Right cardiac atrium (tissue), 5 donors: Measurements from ENCODE around the gene SHISA5. TPM values are rescaled to one million over a fixed set of nuclear protein-coding genes. Genes with fewer than 3 reads are reported as not detected.
"Not testable (repeated sequence)": the region's sequence is repeated elsewhere in the genome, so short reads cannot be mapped to it uniquely, and the experiment has no call there.

Source experiments
- ATAC-seq, 2 donors: fragments of 200-7000 bp; cut with Tn5 transposase; one replicate each; pipeline versions ENCODE4 v1.8.0 to v1.9.1; 2020; ENCODE audit warnings: moderate library complexity in 2 of 2, mild to moderate bottlenecking in 1 of 2
- DNase-seq, 3 donors: peaks; one replicate each; pipeline ENCODE4 v3.0.0-alpha.2; 2020
- H3K27ac ChIP-seq: one replicate; pipeline ENCODE4 v1.5.1; 2013; ENCODE audit warnings: mild to moderate bottlenecking, low read length, control low read depth, moderate library complexity
- H3K27me3 ChIP-seq: one replicate; pipeline ENCODE4 v1.6.1; 2013; ENCODE audit not compliant: control insufficient read depth, insufficient read depth
- H3K4me1 ChIP-seq: one replicate; pipeline ENCODE4 v1.6.1; 2013; ENCODE audit warnings: low read length; ENCODE audit not compliant: control insufficient read depth, insufficient read depth
- H3K4me3 ChIP-seq: one replicate; pipeline ENCODE4 v1.5.1; 2013; ENCODE audit warnings: low read length, control low read depth
- H3K9me3 ChIP-seq: one replicate; pipeline ENCODE4 v1.6.1; 2013; ENCODE audit warnings: low read length; ENCODE audit not compliant: control insufficient read depth
- WGBS: extraction: QIAGEN DNeasy Blood & Tissue Kit; methylation state at CpG from one replicate; pipeline ENCODE4 v1.1.7; 2013; 5-methylcytosine and 5-hydroxymethylcytosine counted together
- intact Hi-C, 4 donors: fragments of 100-400 bp; cut with DNase I; formaldehyde crosslinking; loops; one replicate each; pipeline versions ENCODE4 v1.11.0 to v1.14.0; 2022 to 2023
- polyA plus RNA-seq: library from polyadenylated mRNA; stranded (reverse); fragments of 200-250 nt; gene quantifications from one replicate; pipeline ENCODE4 v1.2.3, GENCODE V29; 2013
- total RNA-seq, 4 donors: library from RNA; stranded (reverse); fragmentation: NEBNext Ultra II Directional; extraction: Animal tissue kit (Norgen Biotek cat#: 25700); gene quantifications; one replicate each; pipeline ENCODE4 v1.2.1, GENCODE V29; 2021
- donor health status: healthy with polysubstance abuse.
- donor health status: DM: no; HTN: yes; CAD: no.
- donor health status: DM: no; HTN: no; CAD: no.
- donor health status: DM: no; HTN: yes; CAD: no; lungs with severe emphysema.
- donor health status: DM: yes; HTN: yes; CAD: no.

Gene SHISA5
- total and polyA plus RNA-seq, 5 donors: 57.0 to 93.1 (median 74.4) TPM

DNA sequence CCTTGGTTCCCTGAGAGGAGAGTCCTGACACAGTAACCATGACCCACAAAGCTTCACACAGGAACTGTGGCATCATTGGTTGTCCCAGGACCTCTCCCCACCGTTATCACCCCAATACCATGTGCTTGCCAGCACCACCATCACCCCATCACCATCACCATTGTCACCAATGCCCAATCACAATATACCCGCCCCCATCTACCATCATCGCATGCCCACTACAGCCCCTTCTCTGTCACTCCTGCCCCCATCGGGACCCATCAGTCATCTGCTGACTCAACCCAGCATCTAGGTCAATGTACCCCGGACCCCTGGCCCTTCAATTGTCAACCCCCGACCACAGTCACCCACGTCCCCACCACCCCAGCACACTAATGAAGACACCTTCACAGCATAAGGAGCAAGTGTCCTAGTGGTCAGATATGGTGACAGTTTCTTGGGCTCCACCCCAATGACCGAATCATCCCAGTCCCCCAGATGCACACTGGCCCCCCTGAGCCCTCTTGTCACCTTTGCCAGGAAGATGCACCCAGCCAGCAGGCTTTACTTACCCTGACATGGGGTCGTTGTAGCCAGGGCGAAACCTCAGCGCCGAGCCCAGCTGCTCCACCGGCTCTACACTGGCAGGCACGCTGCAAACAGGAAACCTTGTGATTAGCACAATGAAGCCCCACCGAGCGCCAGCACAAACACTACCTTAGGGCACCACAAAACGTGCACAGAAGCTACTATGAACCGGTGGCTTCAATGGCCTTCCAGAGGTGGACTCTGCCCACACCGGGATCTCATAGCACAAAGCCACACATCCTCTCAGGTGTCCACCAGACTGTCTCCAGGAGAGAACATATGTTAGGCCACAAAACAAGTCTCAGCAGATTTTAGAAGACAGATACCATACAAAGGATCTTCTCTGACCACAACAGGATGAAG, 25.1 kb downstream of the SHISA5 start:
- peak in 1 of 2 donors; percentile 10 for ATAC-seq
- WGBS: 79% methylated on average over 19 of the region's 19 CpGs
- no peaks in the 10 kb centered on the region for H3K9me3 ChIP-seq
- peaks cover 2% of the 10 kb centered on the region for H3K4me1 ChIP-seq
- intact Hi-C loops: no loop called here
- no peak overlapping the region for H3K4me3 ChIP-seq
- no peak overlapping the region for H3K27ac ChIP-seq
- no peak for DNase-seq
- no peaks in the 10 kb centered on the region for H3K27me3 ChIP-seq

DNA sequence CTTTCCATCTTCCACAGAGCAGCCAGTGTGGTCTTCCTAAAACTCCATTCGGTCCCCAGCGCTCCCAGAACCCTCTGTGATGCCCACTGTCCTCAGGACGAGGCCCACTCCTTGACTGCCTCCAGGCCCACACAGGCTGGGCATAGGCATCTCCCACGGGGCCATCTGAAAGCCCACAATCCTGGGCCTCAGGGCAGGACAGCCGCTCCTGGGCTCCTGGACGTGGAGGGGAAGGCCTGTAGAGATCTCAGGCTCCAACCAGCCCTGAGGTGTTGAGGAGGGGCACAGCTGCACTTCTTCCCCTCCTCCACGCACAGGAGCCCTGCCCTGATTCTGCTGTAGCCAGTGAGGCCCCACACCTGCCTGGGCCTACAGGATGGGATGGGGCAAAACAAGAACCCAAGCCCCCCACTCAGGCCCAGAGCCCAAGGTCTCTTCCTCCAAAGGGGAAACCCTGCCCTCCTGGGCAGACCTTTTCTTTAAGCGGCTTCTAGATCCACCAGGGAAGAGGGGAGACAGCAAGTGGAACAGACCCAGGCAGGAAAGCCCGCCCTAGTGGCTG, 25.9 kb downstream of the SHISA5 start:
- no peaks in the 10 kb centered on the region for H3K9me3 ChIP-seq
- intact Hi-C loops: no loop called here
- DNase-seq (no peak), ATAC-seq (no peak)
- H3K27me3 ChIP-seq: no peaks in the 10 kb centered on the region
- 76% methylated on average over 9 of the region's 9 CpGs for WGBS
- H3K4me1 ChIP-seq: peaks cover 6% of the 10 kb centered on the region
- H3K4me3 ChIP-seq: no peak overlapping the region
- H3K27ac ChIP-seq: no peak overlapping the region

DNA sequence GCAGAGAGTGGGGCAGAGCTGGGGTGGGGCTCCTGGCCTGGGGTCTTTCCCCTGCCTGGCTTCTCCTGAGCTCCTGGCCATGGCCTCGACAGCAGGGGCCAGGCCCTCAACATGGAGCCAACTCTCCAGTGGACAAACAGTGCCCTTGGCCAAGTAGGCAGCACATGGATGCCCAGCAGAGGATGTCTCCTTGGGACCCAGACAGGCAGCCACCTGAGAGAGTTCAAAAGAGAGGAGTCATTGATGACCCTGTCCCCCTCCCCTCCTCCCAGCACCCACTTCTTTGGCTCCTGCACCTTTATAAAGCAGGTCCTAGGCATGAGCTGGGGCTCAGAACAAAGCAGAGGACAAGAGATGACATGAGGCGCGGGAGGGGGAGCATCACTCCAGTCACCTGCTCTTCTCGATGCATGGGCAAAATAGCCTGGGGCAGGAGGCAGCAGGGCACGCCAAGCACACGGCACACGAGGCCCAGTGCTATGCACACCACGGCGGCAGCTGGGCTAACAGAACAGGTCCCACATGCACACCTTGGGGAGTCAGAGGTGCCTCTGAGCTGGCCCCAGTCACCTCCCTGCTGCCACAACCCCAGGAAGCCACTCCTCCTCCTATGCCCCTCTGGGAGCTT, 27.4 kb downstream of the SHISA5 start:
- DNase-seq: no peak
- Histone ChIP-seq H3K4me3 (no peak overlapping the region), H3K9me3 (no peaks in the 10 kb centered on the region), H3K27ac (no peak overlapping the region), H3K4me1 (peaks cover 6% of the 10 kb centered on the region), H3K27me3 (no peaks in the 10 kb centered on the region)
- no peak for ATAC-seq
- WGBS: 92% methylated on average over 9 of the region's 9 CpGs
- intact Hi-C loops: no loop called here

DNA sequence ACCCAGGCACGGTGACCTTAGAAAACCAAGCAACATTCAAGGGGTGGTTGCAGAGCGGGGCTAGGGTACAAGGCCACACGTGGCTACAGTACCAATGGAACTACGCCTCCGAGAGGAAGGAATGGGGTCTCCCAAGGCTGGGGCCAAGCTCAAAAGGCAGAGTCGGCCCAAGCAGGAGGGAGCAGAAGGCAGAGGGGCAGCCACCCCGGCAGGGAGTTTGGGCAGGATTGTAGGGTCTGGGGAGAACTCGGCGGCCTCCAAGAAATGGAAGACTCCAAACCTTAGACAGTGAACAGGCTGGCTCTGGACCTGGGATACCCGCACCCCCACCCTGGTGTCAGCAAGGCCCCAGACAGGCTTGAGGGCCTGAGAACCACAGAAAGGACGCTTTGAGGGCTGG, 28.8 kb downstream of the SHISA5 start:
- DNase-seq: no peak
- Histone ChIP-seq H3K4me3 (no peak overlapping the region), H3K27me3 (no peaks in the 10 kb centered on the region), H3K9me3 (no peaks in the 10 kb centered on the region), H3K27ac (no peak overlapping the region), H3K4me1 (peaks cover 6% of the 10 kb centered on the region)
- intact Hi-C loops: no loop called here
- WGBS: 81% methylated on average over 11 of the region's 11 CpGs
- no peak for ATAC-seq

DNA sequence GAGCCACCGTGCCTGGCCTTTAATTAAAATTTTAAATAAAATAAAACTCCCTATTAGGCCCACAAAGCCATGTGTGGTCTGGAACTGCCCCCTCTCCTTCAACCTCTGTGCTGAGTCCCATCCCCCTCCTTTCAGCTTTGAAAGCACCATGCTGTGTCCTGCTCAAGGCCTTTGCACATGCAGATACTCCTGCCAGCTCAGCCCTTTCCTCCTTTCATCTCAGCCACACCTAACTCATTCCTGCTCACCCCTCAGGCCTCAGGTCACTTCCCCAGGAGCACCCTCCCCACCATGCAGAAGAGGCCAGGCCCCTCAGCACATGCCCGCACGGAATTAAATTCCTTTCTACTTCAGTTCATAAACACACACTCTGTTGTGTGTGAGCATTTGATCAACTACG, 29.4 kb downstream of the SHISA5 start:
- no peaks in the 10 kb centered on the region for H3K27me3 ChIP-seq
- no peak overlapping the region for H3K4me3 ChIP-seq
- 72% methylated on average over 4 of the region's 4 CpGs for WGBS
- peaks cover 6% of the 10 kb centered on the region for H3K4me1 ChIP-seq
- intact Hi-C loops: no loop called here
- ATAC-seq (no peak), DNase-seq (no peak)
- no peaks in the 10 kb centered on the region for H3K9me3 ChIP-seq
- H3K27ac ChIP-seq: no peak overlapping the region

DNA sequence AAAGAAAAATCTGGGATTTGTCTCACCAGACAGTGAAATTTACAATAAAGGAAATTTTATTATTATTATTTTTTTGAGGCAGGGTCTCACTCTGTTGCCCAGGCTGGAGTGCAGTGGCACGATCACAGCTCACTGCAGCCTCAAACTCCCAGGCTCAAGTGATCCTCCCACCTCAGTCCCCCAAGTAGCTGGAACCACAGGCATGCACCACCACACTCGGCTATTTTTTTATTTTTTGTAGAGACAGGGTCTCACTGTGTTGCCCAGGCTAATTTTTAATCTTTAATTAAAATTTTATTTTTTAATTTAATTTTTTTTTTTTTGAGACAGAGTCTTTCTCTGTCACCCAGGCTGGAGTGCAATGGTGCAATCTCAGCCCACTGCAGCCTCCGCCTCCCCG, 29.9 kb downstream of the SHISA5 start:
- not testable (repeated sequence) for H3K4me3 ChIP-seq

DNA sequence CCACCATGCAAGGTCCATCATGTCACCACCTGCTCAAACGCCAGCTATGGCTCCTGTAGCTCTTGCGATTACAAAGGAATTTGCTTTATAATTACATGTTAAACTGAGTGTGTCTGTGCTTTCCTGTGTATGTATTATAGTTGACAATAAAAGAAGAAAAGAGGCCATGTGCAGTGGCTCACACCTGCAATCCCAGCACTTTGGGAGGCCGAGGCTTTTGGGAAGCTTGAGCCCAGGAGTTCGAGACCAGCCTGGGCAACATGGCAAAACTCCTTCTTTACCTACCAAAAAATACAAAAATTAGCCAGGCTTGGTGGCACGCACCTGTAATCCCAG, 30.4 kb downstream of the SHISA5 start:
- Histone ChIP-seq H3K4me3 (no peak overlapping the region), H3K4me1 (peaks cover 6% of the 10 kb centered on the region), H3K9me3 (no peaks in the 10 kb centered on the region), H3K27me3 (no peaks in the 10 kb centered on the region), H3K27ac (peak overlapping the region; percentile 99)
- ATAC-seq (no peak), DNase-seq (no peak)
- WGBS: 60% methylated on average over 5 of the region's 5 CpGs
- intact Hi-C loops: no loop called here

More for the DNA sequence above, 29.9 kb downstream of the SHISA5 start:
- H3K27me3 ChIP-seq, ATAC-seq, DNase-seq, H3K4me1 ChIP-seq, H3K27ac ChIP-seq, intact Hi-C loops, H3K9me3 ChIP-seq: not testable (repeated sequence)
- WGBS: 92% methylated on average over 4 of the region's 4 CpGs

DNA sequence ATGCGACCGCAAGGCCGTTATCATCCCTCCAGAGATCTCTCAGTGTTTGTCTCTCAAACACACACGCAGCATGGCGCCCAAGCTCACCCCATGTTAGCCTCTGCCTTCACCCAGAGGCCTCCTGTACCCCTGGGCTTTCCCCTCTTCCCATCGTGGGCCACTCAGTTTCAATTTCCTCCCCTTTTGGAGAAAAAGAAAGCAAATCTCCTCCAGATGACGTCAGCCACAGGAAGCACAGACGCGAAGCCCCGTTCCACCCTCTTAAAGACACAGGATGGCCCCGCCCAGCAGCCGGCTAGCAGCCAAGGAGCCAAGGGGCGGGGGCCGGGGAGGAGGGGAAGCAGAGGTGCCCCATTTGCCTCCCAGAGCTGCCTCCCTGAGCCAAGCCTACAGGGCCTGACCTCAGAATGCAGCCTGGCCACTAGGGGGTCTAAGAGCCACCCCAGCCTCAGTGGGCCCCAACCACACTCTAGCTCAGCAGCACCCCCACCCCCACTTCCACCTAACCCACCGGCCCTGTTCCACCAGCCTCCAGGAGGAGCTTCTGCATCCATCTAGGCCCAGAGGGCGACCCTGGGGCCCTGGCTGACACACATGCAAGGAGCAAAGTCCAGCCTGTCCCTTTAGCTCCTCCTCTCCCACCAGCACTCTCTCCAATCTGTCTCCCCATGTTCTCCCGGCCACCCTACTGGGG, 30.9 kb downstream of the SHISA5 start:
- Histone ChIP-seq H3K27ac (peak overlapping the region; percentile 99), H3K4me3 (peak overlapping the region; percentile 89), H3K4me1 (peaks cover 11% of the 10 kb centered on the region), H3K9me3 (no peaks in the 10 kb centered on the region), H3K27me3 (no peaks in the 10 kb centered on the region)
- intact Hi-C loops: no loop called here
- DNase-seq: peak; percentile 94 to 97 (median 97)
- WGBS: 1% methylated on average over 17 of the region's 17 CpGs
- ATAC-seq: peak; percentile 93

DNA sequence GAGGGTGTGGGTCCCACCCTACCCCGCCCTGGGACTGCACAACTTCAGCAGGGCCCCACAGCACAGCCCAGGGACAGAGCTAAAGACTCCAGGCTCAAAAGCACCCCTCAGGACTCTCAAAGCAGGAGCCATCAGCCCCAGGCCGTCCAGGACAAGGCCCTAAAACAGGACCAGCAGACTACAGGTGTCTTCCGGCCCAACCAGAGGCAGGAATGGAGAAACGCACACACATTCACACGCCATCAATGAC, 31.4 kb downstream of the SHISA5 start:
- H3K27ac ChIP-seq: peak overlapping the region; percentile 99
- WGBS: 3% methylated on average over 5 of the region's 5 CpGs
- H3K27me3 ChIP-seq: no peaks in the 10 kb centered on the region
- H3K4me3 ChIP-seq: peak overlapping the region; percentile 89
- intact Hi-C loops: no loop called here
- H3K9me3 ChIP-seq: no peaks in the 10 kb centered on the region
- DNase-seq (peak in 2 of 3 donors; percentile 49 to 74), ATAC-seq (peak; percentile 45 to 73)
- H3K4me1 ChIP-seq: peaks cover 11% of the 10 kb centered on the region

DNA sequence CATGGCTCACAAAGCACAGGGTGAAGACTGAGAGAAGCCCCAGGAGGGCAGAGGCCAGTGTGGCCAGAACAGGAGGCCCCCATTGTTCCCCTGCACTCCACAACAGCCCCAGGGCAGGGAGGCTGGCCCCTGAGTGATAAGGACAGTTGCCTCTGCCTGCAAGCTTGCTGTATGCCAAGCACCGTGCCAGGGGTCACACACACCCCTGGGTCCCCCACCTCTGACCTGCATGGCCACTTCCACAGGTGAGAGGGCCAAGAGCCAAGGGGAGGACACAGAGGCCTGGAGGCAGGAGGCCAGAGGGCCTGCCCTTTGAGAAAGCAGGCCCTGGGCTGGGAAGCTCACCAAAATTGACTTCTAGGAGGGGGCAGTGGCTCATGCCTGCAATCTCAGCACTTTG, 33.7 kb downstream of the SHISA5 start:
- H3K27me3 ChIP-seq: no peaks in the 10 kb centered on the region
- 43% methylated on average over 1 of the region's 1 CpG for WGBS
- peaks cover 9% of the 10 kb centered on the region for H3K4me1 ChIP-seq

More for the DNA sequence above, 33.7 kb downstream of the SHISA5 start:
- H3K9me3 ChIP-seq: no peaks in the 10 kb centered on the region
- intact Hi-C loops: no loop called here
- no peak overlapping the region for H3K4me3 ChIP-seq
- no peak for DNase-seq
- no peak overlapping the region for H3K27ac ChIP-seq
- no peak for ATAC-seq
